Right lobe of liver (tissue), 6 donors: ENCODE data around the gene BPIFB3. TPM values are rescaled to one million over a fixed set of nuclear protein-coding genes. Genes with fewer than 3 reads are reported as not detected.

Experiments used
- ATAC-seq, 4 donors: fragments of 200-7000 bp; cut with Tn5 transposase; one replicate each; pipeline ENCODE4 v1.9.1; 2020; ENCODE audit warnings: mild to moderate bottlenecking in 4 of 4, moderate library complexity in 4 of 4
- DNase-seq, 3 donors: peaks; one replicate each; pipeline ENCODE4 v3.0.0-alpha.2; 2020
- H3K27ac ChIP-seq, 3 donors: fragments of 200-600 bp; one replicate each; pipeline ENCODE4 v1.8.0; 2022
- H3K27me3 ChIP-seq, 2 donors: fragments of 200-600 bp; one replicate each; pipeline ENCODE4 v1.8.0; 2022
- H3K36me3 ChIP-seq, 4 donors: fragments of 200-600 bp; sonication (generic) in 1 of 4; one replicate each; pipeline versions ENCODE4 v1.5.1 to v1.8.0; 2017 to 2022; ENCODE audit warnings: control low read depth in 1 of 4
- H3K4me1 ChIP-seq, 4 donors: fragments of 200-600 bp; sonication (generic) in 1 of 4; one replicate each; pipeline versions ENCODE4 v1.5.1 to v1.8.0; 2017 to 2022; ENCODE audit warnings: control low read depth in 1 of 4
- H3K4me3 ChIP-seq, 3 donors: fragments of 200-600 bp; one replicate each; pipeline ENCODE4 v1.8.0; 2022
- H3K9me3 ChIP-seq, 4 donors: fragments of 200-600 bp; sonication (generic) in 1 of 4; one replicate each; pipeline versions ENCODE4 v1.5.1 to v1.8.0; 2017 to 2022; ENCODE audit warnings: control low read depth in 1 of 4
- CTCF ChIP-seq, 4 donors: fragments of 200-600 bp in 3 of 4; fragments of 450-650 bp in 1 of 4; IDR thresholded peaks; one replicate each; pipeline versions ENCODE4 v1.5.1 to v1.8.0; 2016 to 2022; ENCODE audit warnings: antibody characterized with exemption in 4 of 4, mild to moderate bottlenecking in 2 of 4
- POLR2A ChIP-seq: fragments of 450-650 bp; IDR thresholded peaks from one replicate; pipeline ENCODE4 v1.6.1; 2017; ENCODE audit warnings: antibody characterized with exemption, mild to moderate bottlenecking
- WGBS: methylation state at CpG from one replicate; pipeline ENCODE4 v1.1.6; 2018; ENCODE audit warnings: low coverage, low lambda C conversion rate; ENCODE audit not compliant: insufficient coverage; ENCODE audit errors: missing lambda C conversion rate; 5-methylcytosine and 5-hydroxymethylcytosine counted together
- intact Hi-C, 2 donors: fragments of 100-400 bp; cut with DNase I; formaldehyde crosslinking; loops; one replicate each; pipeline versions ENCODE4 v1.11.2 to v1.14.1; 2022
- total RNA-seq, 6 experiments: library from RNA; depleted of rRNA in 2 of 6; stranded (reverse); fragments of >200 nt in 2 of 6; fragmentation: NEBNext Ultra II Directional in 3 of 6; extraction: Animal tissue kit (Norgen Biotek cat#: 25700) in 3 of 6; gene quantifications; one replicate each; pipeline versions ENCODE4 v1.1.0 to v1.2.4, GENCODE V29; 2016 to 2023
- donor health status: DM: no; HTN: yes; CAD: no.
- donor health status: DM: no; HTN: no; CAD: no.
- donor health status: DM: no; HTN: no; CAD: no.
- donor health status: DM: no; HTN: yes; CAD: no.
- donor health status: DM: no; HTN: yes; CAD: no.

The BPIFB3 gene
- total RNA-seq, 6 experiments from 2014 or later: not detected

- Histone ChIP-seq H3K4me1 (no peaks in the 10 kb centered on the region), H3K27ac (no peak overlapping the region), H3K4me3 (no peak overlapping the region), H3K27me3 (no peaks in the 10 kb centered on the region), H3K9me3 (no peaks in the 10 kb centered on the region), H3K36me3 (no peaks in the 10 kb centered on the region)
- intact Hi-C loops: no loop called here
- no peak for ATAC-seq
- no peak for TF ChIP-seq CTCF (IDR thresholded peaks at IDR 0.05)
- no peak for TF ChIP-seq POLR2A
- DNase-seq: peak in 1 of 3 donors; percentile 11
- WGBS: 76% methylated on average over 3 of the region's 5 CpGs
Observed at GRCh38 chr20:33026072-33026778, 27.5 kb upstream of the BPIFB3 start.

- TF ChIP-seq POLR2A (no peak), CTCF (IDR thresholded peaks at IDR 0.05) (no peak)
- Histone ChIP-seq H3K36me3 (no peaks in the 10 kb centered on the region), H3K27me3 (no peaks in the 10 kb centered on the region), H3K27ac (no peak overlapping the region), H3K4me3 (no peak overlapping the region), H3K9me3 (no peaks in the 10 kb centered on the region), H3K4me1 (no peaks in the 10 kb centered on the region)
- peak in 1 of 3 donors; percentile 31 for DNase-seq
- 74% methylated on average over 8 of the region's 10 CpGs for WGBS
- intact Hi-C loops: no loop called here
- ATAC-seq: no peak
Observed at GRCh38 chr20:33026779-33027759, 26.6 kb upstream of the BPIFB3 start.

- DNase-seq: peak in 1 of 3 donors; percentile 31
- Histone ChIP-seq H3K9me3 (no peaks in the 10 kb centered on the region), H3K36me3 (no peaks in the 10 kb centered on the region), H3K27me3 (no peaks in the 10 kb centered on the region), H3K27ac (no peak overlapping the region), H3K4me1 (no peaks in the 10 kb centered on the region), H3K4me3 (no peak overlapping the region)
- no CpG with 5 or more reads among the region's 12 CpGs for WGBS
- ATAC-seq: no peak
- intact Hi-C loops: no loop called here
- TF ChIP-seq CTCF (IDR thresholded peaks at IDR 0.05) (no peak), POLR2A (no peak)
Observed at GRCh38 chr20:33027769-33028751, 25.6 kb upstream of the BPIFB3 start.

GRCh38 chr20:33028875-33029274, 24.8 kb upstream of the BPIFB3 start:
- TF ChIP-seq CTCF (IDR thresholded peaks at IDR 0.05) (no peak), POLR2A (no peak)
- no peaks in the 10 kb centered on the region for H3K9me3 ChIP-seq
- WGBS: 35% methylated on average over 5 of the region's 7 CpGs
- H3K4me3 ChIP-seq: no peak overlapping the region
- no peak for ATAC-seq
- H3K27ac ChIP-seq: no peak overlapping the region
- H3K4me1 ChIP-seq: no peaks in the 10 kb centered on the region
- intact Hi-C loops: no loop called here
- no peaks in the 10 kb centered on the region for H3K36me3 ChIP-seq
- DNase-seq: peak in 1 of 3 donors; percentile 2
- H3K27me3 ChIP-seq: no peaks in the 10 kb centered on the region
